GM19455 (cell line): ENCODE data around the gene OR2T6.
"Not testable (repeated sequence)": the region's sequence is repeated elsewhere in the genome, so short reads cannot be mapped to it uniquely, and the experiment has no call there.

Source experiments
- ATAC-seq: cut with Tn5 transposase; IDR thresholded peaks from one replicate; pipeline ENCODE4 v1.9.1; 2021; ENCODE audit not compliant: unreplicated experiment

Gene OR2T6

GRCh38 chr1:248432201-248432600, 56.7 kb downstream of the OR2T6 start:
- peak; percentile 43 for ATAC-seq

DNA sequence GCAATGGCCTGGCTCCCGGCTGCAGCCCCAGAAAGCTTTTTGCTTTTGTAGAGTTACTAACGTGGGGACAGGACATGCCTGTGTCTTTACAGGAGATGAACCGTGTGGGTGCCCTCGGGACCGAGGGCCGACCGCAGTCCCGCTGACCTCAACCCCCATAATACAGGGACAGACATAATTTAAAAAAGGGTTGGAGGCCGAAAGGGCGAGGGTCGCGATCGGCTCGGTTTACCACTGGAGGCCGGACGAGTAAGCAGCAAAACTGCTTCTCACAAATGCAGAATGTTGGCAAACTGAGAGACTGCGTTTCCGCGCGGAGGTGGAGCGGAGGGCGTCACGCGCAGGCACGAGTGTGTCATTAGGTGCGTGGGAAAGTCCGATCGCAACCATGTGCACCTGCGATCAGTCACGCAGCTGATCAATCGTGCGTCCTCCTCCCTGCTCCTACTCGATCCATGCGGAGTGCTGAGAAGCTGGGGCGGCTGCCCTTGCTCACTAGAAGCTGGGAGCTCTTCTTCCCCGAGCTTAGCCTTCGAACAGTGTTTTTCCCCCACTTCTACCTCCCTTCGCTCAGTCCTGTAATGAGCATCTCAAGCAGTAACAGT, 58.4 kb downstream of the OR2T6 start:
- ATAC-seq: not testable (repeated sequence)

GRCh38 chr1:248434913-248435312, 59.4 kb downstream of the OR2T6 start:
- ATAC-seq: not testable (repeated sequence)

GRCh38 chr1:248436303-248436702, 60.8 kb downstream of the OR2T6 start:
- ATAC-seq: peak; percentile 42

DNA sequence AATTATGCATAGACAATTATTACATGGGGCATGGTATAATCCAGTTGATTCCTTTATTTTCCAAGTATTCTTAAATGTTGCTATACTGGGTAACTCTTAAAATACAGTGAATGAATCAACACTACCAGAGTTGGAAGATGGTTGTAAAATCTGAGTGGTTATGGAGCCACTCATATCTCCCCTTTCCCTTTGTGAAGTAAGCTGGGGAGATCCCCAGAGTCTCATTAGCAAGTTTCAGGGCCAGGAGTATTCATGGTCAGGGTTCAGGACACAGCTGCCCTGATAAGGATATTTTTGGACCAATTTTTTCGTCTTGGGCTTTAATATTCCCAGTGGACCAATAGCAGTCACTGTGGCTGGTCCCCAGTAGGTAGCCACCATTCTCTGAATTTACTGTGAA, 63.1 kb downstream of the OR2T6 start:
- ATAC-seq: not testable (repeated sequence)

- ATAC-seq: not testable (repeated sequence)
These were observed 63.7 kb downstream of the OR2T6 start for GRCh38 chr1:248439283-248439682.
